SJCRH30 (cell line): ENCODE data around the gene PHGDH. TPM values are rescaled to one million over a fixed set of nuclear protein-coding genes. Genes with fewer than 3 reads are reported as not detected.
A peak's percentile ranks its signal among the peaks of the same experiment; 100 is the strongest.

Experiments used
- DNase-seq, 2 experiments: peaks; one replicate each; pipeline ENCODE4 v3.0.0-alpha.2; 2015 to 2020
- H3K27ac ChIP-seq: fragments of 250-450 bp; sonication (Bioruptor Pico); 2 replicates; pipeline ENCODE4 v1.5.1; 2020; ENCODE audit warnings: mild to moderate bottlenecking, moderate library complexity
- H3K27me3 ChIP-seq: fragments of 250-450 bp; sonication (Bioruptor Pico); 2 replicates; pipeline ENCODE4 v1.5.1; 2020; ENCODE audit warnings: mild to moderate bottlenecking, moderate library complexity
- H3K36me3 ChIP-seq: fragments of 250-450 bp; sonication (Bioruptor Pico); 2 replicates; pipeline ENCODE4 v1.5.1; 2020; ENCODE audit warnings: mild to moderate bottlenecking, moderate library complexity
- H3K4me1 ChIP-seq: fragments of 250-450 bp; sonication (Bioruptor Pico); 2 replicates; pipeline ENCODE4 v1.5.1; 2020; ENCODE audit warnings: mild to moderate bottlenecking, moderate library complexity
- H3K4me3 ChIP-seq: fragments of 250-450 bp; sonication (Bioruptor Pico); 2 replicates; pipeline ENCODE4 v1.5.1; 2020; ENCODE audit warnings: mild to moderate bottlenecking, moderate library complexity
- H3K9me3 ChIP-seq: fragments of 250-450 bp; sonication (Bioruptor Pico); replicated peaks from 2 replicates; pipeline ENCODE4 v1.5.1; 2020; ENCODE audit warnings: mild to moderate bottlenecking, moderate library complexity
- total RNA-seq: library from RNA; depleted of rRNA; stranded (reverse); fragments of >200 nt; shearing (Covaris generic); gene quantifications from 2 replicates; pipeline ENCODE4 v1.2.3, GENCODE V29; 2014

Gene PHGDH
- total RNA-seq, 1 experiment from 2014 or later: 160 TPM

GRCh38 chr1:119713039-119713748 lies 1.5 kb downstream of the PHGDH start:
- peak; percentile 35 to 61 for DNase-seq
- peak overlapping the region; percentile 81 for H3K4me3 ChIP-seq
- H3K27ac ChIP-seq: peak overlapping the region; percentile 93
- H3K27me3 ChIP-seq: no peaks in the 10 kb centered on the region
- peaks cover 13% of the 10 kb centered on the region; the same call in 1 of the 2 replicates for H3K4me1 ChIP-seq
- H3K9me3 ChIP-seq: no peaks in the 10 kb centered on the region
- H3K36me3 ChIP-seq: peaks cover 5% of the 10 kb centered on the region; the same call in 1 of the 2 replicates

GRCh38 chr1:119713749-119714456 lies 2.2 kb downstream of the PHGDH start:
- DNase-seq: no peak
- Histone ChIP-seq H3K36me3 (peaks cover 5% of the 10 kb centered on the region; the same call in 1 of the 2 replicates), H3K27ac (no peak overlapping the region; the same call in 1 of the 2 replicates), H3K27me3 (no peaks in the 10 kb centered on the region), H3K4me3 (peak overlapping the region; percentile 81), H3K9me3 (no peaks in the 10 kb centered on the region), H3K4me1 (peaks cover 11% of the 10 kb centered on the region; the same call in 1 of the 2 replicates)

GRCh38 chr1:119714583-119714982 lies 2.8 kb downstream of the PHGDH start:
- no peaks in the 10 kb centered on the region for H3K9me3 ChIP-seq
- H3K36me3 ChIP-seq: peaks cover 5% of the 10 kb centered on the region; the same call in 1 of the 2 replicates
- no peak overlapping the region for H3K27ac ChIP-seq
- DNase-seq: no peak
- H3K4me3 ChIP-seq: no peak overlapping the region
- no peaks in the 10 kb centered on the region for H3K27me3 ChIP-seq
- H3K4me1 ChIP-seq: peaks cover 11% of the 10 kb centered on the region; the same call in 1 of the 2 replicates

GRCh38 chr1:119715542-119715941 lies 3.8 kb downstream of the PHGDH start:
- Histone ChIP-seq H3K27me3 (no peaks in the 10 kb centered on the region), H3K4me3 (no peak overlapping the region), H3K36me3 (peaks cover 5% of the 10 kb centered on the region; the same call in 1 of the 2 replicates), H3K27ac (no peak overlapping the region), H3K4me1 (peaks cover 11% of the 10 kb centered on the region; the same call in 1 of the 2 replicates), H3K9me3 (no peaks in the 10 kb centered on the region)
- no peak for DNase-seq

GRCh38 chr1:119718409-119718808 lies 6.7 kb downstream of the PHGDH start:
- H3K9me3 ChIP-seq: no peaks in the 10 kb centered on the region
- no peak overlapping the region for H3K4me3 ChIP-seq
- DNase-seq: no peak
- H3K4me1 ChIP-seq: peaks cover 10% of the 10 kb centered on the region; the same call in 1 of the 2 replicates
- no peaks in the 10 kb centered on the region for H3K27me3 ChIP-seq
- no peak overlapping the region for H3K27ac ChIP-seq
- peaks cover 29% of the 10 kb centered on the region for H3K36me3 ChIP-seq

GRCh38 chr1:119718972-119719371 lies 7.2 kb downstream of the PHGDH start:
- Histone ChIP-seq H3K27me3 (no peaks in the 10 kb centered on the region), H3K27ac (no peak overlapping the region), H3K4me3 (no peak overlapping the region), H3K36me3 (peaks cover 35% of the 10 kb centered on the region), H3K9me3 (no peaks in the 10 kb centered on the region), H3K4me1 (peaks cover 4% of the 10 kb centered on the region; the same call in 1 of the 2 replicates)
- DNase-seq: no peak

GRCh38 chr1:119720866-119721440 lies 9.2 kb downstream of the PHGDH start:
- Histone ChIP-seq H3K36me3 (peaks cover 54% of the 10 kb centered on the region), H3K27ac (no peak overlapping the region), H3K27me3 (no peaks in the 10 kb centered on the region), H3K9me3 (no peaks in the 10 kb centered on the region), H3K4me1 (no peaks in the 10 kb centered on the region), H3K4me3 (no peak overlapping the region)
- no peak for DNase-seq

- H3K9me3 ChIP-seq: no peaks in the 10 kb centered on the region
- no peaks in the 10 kb centered on the region for H3K4me1 ChIP-seq
- H3K27me3 ChIP-seq: no peaks in the 10 kb centered on the region
- no peak overlapping the region for H3K4me3 ChIP-seq
- H3K27ac ChIP-seq: no peak overlapping the region
- H3K36me3 ChIP-seq: peaks cover 63% of the 10 kb centered on the region
- no peak for DNase-seq
Measured at GRCh38 chr1:119721896-119722295, 10.2 kb downstream of the PHGDH start.

- H3K9me3 ChIP-seq: no peaks in the 10 kb centered on the region
- H3K27me3 ChIP-seq: no peaks in the 10 kb centered on the region
- no peak overlapping the region for H3K4me3 ChIP-seq
- no peak overlapping the region for H3K27ac ChIP-seq
- no peak for DNase-seq
- peaks cover 82% of the 10 kb centered on the region for H3K36me3 ChIP-seq
- no peaks in the 10 kb centered on the region for H3K4me1 ChIP-seq
Measured at GRCh38 chr1:119724611-119725218, 13.0 kb downstream of the PHGDH start.

- H3K9me3 ChIP-seq: no peaks in the 10 kb centered on the region
- H3K4me3 ChIP-seq: no peak overlapping the region
- H3K27me3 ChIP-seq: no peaks in the 10 kb centered on the region
- H3K27ac ChIP-seq: no peak overlapping the region
- no peaks in the 10 kb centered on the region for H3K4me1 ChIP-seq
- DNase-seq: no peak
- peaks cover 89% of the 10 kb centered on the region for H3K36me3 ChIP-seq
Measured at GRCh38 chr1:119725626-119726025, 13.9 kb downstream of the PHGDH start.

- Histone ChIP-seq H3K27ac (no peak overlapping the region), H3K9me3 (no peaks in the 10 kb centered on the region), H3K4me3 (no peak overlapping the region), H3K27me3 (no peaks in the 10 kb centered on the region), H3K36me3 (peaks cover 79% of the 10 kb centered on the region), H3K4me1 (no peaks in the 10 kb centered on the region)
- no peak for DNase-seq
Measured at GRCh38 chr1:119727991-119728390, 16.3 kb downstream of the PHGDH start.

- DNase-seq: no peak
- no peak overlapping the region for H3K4me3 ChIP-seq
- H3K9me3 ChIP-seq: no peaks in the 10 kb centered on the region
- H3K27me3 ChIP-seq: no peaks in the 10 kb centered on the region
- H3K36me3 ChIP-seq: peaks cover 68% of the 10 kb centered on the region
- H3K27ac ChIP-seq: no peak overlapping the region
- H3K4me1 ChIP-seq: no peaks in the 10 kb centered on the region
Measured at GRCh38 chr1:119729044-119729443, 17.3 kb downstream of the PHGDH start.

- Histone ChIP-seq H3K9me3 (no peaks in the 10 kb centered on the region), H3K27me3 (no peaks in the 10 kb centered on the region), H3K4me3 (no peak overlapping the region), H3K4me1 (no peaks in the 10 kb centered on the region), H3K27ac (no peak overlapping the region), H3K36me3 (peaks cover 68% of the 10 kb centered on the region)
- no peak for DNase-seq
Measured at GRCh38 chr1:119731060-119731459, 19.3 kb downstream of the PHGDH start.

GRCh38 chr1:119731741-119732430 lies 20.2 kb downstream of the PHGDH start:
- peaks cover 67% of the 10 kb centered on the region for H3K36me3 ChIP-seq

More at GRCh38 chr1:119731741-119732430, 20.2 kb downstream of the PHGDH start:
- Histone ChIP-seq H3K4me3 (no peak overlapping the region), H3K4me1 (peaks cover 3% of the 10 kb centered on the region), H3K9me3 (no peaks in the 10 kb centered on the region), H3K27me3 (no peaks in the 10 kb centered on the region), H3K27ac (no peak overlapping the region)
- DNase-seq: no peak
